Measurements from ENCODE around the gene HDX.
"Not testable (repeated sequence)": the region's sequence is repeated elsewhere in the genome, so short reads cannot be mapped to it uniquely, and the experiment has no call there.

HDX gene, protein sequence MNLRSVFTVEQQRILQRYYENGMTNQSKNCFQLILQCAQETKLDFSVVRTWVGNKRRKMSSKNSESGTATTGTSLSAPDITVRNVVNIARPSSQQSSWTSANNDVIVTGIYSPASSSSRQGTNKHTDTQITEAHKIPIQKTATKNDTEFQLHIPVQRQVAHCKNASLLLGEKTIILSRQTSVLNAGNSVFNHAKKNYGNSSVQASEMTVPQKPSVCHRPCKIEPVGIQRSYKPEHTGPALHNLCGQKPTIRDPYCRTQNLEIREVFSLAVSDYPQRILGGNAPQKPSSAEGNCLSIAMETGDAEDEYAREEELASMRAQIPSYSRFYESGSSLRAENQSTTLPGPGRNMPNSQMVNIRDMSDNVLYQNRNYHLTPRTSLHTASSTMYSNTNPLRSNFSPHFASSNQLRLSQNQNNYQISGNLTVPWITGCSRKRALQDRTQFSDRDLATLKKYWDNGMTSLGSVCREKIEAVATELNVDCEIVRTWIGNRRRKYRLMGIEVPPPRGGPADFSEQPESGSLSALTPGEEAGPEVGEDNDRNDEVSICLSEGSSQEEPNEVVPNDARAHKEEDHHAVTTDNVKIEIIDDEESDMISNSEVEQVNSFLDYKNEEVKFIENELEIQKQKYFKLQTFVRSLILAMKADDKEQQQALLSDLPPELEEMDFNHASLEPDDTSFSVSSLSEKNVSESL

DNA sequence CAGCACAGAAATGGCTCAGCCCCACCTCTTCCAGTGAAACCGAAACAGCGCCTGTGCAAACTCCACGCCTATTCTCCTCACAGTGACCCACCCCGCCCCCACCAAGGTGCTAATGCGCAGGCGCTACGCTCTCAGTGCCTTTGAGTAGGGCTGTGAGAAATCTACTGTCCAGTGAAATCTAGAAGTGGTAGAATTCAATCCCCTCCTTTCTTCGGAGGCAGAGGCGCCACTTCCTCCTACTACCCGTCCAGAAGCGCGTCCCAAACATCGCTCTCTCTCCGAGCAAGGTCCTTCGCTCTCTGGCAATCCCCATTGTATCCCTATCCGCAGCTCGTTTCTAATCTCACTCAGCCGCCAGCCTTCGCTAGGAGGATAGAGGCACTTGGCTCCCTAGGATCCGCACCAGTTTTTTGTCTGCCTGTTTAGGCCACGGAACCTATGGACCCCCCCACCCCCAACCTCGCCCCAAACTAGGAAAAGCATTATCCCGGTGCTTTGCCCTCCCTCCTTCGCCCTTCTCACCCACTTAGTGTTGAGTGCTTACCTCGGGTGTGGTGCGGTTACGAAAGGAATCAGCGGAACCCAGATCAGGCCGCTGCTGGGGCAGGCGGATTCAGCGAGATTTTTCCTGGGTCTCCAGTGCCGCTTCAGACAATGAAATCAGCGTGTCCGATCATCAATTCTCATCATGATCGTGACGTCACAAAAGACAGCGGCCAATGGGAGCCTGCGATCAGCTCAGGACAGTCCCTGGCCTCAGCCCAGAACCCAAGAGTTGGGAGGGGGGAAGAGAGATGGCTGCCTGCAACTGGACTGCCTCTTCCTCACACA is at the start of gene HDX:
HDX (minus strand) TSS at position 656 of the 831 bp plus-strand sequence. CDS start 27,056 bp downstream, outside the sequence.
- DNase-seq (ENCODE audit: low read depth): peak; percentile 5

DNA sequence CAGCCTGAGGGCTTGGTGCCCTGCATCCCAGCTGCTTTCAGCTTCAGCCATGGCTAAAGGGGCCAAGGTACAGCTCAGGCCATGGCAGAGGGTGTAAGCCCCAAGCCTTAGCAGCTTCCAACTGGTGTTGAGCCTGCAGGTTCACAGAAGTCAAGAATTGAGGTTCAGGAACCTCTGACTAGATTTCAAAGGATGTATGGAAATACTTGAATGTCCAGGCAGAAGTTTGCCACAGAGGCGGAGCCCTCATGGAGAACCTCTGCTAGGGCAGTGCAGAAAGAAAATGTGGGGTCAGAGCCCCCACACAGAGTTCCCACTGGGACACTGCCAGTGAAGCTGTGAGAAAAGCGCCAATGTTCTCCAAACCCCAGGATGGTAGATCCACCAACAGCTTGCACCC is 39.1 kb upstream of the HDX start:
- not testable (repeated sequence) for DNase-seq (ENCODE audit: low read depth)

DNA sequence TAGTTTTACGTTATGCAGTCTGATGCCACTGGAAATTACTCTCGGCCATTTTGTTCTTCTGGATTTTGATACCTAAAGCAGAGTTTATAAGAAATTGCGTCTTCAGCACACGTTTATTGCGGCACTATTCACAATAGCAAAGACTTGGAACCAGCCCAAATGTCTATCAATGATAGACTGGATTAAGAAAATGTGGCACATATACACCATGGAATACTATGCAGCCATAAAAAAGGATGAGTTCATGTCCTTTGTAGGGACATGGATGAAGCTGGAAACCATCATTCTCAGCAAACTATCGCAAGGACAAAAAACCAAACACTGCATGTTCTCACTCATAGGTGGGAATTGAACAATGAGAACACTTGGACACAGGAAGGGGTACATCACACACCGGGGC is 35.4 kb upstream of the HDX start:
- DNase-seq (ENCODE audit: low read depth): not testable (repeated sequence)

DNA sequence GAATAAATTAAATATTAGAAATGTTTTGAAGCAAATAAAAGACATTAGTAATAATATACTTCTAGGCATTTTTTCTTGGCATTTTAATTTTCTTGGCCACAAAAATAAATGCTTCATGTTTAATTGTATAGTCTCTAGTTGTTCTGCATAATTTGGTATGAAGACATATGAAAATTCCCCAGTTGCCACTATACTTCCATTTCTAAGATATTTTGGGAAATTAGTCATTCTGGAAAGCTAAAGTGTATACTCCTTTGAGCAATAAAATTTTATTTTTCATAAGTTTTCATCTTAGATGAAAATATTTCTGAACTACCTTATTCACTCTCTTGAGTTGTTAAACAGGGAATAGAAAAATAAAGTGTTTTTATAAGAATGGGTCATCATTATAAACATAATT is 13.8 kb downstream of the HDX start:
- DNase-seq (ENCODE audit: low read depth): no peak

DNA sequence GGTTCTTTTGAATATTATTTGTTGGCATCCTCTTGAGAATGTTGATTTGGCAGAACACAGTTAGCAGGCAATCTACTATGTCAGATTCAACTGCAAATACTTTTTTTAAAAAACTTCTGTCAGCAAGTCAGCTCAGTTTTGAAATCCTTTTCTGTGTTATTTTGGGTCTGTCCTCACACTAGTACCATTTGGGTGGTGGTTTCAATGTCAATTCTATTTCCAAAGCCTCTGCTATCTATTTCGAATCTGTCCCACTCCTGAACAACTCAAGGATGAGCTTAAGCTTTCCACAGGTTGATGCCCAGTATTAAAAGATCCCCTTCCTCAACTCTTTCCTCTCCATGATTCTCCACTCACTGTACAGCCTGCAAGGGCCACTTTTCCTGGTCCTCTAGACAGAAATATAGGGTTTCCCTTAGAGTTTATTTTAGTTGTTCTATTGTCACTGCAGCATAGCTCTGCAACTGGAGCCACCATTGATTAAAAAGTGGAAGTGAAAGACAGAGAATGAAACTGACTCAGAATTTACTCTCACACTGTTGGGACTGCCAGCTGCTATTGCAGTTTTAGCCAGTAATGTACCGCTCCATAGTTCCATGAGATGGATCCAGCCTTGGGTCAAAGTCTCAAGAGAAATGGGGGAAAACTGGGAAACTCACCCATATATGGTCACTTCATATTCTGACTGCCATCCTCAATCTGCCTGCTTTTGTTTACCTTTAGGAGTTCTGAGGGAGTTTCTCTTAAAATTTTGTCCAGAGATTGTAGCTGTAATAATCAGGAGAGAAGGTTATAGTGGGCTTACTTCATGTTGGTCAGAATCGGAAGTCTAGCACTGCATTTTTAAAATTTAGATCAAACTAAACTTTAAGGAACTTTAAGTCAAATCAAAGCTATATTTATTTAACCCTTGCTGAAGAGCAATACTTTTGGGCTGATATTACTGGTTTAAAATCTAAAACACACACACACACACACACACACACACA is 14.6 kb downstream of the HDX start:
- DNase-seq (ENCODE audit: low read depth): no peak

DNA sequence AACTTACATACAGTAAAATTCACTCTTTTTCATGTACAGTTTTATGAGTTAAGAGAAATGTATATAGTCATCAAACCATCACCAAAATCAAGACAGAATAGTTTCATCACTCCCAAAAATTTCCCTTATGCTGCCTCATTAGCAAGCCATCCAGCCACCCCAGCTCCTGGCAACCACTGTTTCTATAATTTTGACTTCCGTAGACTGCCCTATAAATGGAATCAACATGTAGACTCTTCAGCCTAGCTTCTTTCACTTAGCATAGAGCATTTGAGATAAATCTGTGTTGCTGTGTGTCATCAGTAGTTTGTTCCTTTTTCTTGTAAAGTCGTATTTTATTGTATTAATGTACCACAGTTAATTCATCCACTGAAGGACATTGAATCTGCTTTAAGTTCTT is 23.2 kb downstream of the HDX start:
- no peak for DNase-seq (ENCODE audit: low read depth)

DNA sequence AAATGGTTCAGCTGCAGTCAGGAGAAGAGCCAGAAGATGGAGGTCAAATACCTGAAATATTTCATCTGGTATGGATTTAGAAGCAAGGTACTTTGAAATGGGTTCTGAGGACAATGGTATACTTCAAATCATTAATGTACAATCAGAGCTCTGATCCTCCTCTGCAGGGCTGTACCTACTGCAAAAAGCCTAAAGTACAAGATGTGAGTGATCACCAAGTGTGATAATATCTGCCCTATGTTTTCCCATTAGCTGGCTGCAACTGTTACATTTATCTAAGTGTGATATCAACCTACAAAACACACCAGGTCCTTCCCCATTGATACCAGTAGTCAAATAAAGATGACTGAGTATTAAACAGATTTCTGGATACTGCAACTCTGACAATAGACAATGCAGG is 25.1 kb downstream of the HDX start:
- DNase-seq (ENCODE audit: low read depth): no peak

DNA sequence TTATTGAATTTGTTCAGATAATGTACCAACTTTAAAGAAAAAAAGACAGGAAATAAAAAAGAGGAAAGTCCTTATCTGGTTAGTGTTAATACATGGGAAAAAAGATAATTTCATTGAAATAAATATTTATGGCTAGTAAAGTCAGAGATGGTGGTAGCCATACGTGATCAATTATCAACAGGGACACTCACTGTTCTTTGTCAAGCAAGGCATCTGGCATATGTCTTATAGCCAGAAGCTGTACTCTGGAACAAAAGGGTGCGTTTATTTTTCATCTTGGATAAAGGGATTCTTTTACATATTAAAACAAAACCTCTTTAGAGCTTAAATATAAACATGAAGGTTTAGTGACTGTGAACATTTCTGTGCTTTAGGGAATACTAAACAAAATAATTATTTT is 26.7 kb downstream of the HDX start:
- no peak for DNase-seq (ENCODE audit: low read depth)

DNA sequence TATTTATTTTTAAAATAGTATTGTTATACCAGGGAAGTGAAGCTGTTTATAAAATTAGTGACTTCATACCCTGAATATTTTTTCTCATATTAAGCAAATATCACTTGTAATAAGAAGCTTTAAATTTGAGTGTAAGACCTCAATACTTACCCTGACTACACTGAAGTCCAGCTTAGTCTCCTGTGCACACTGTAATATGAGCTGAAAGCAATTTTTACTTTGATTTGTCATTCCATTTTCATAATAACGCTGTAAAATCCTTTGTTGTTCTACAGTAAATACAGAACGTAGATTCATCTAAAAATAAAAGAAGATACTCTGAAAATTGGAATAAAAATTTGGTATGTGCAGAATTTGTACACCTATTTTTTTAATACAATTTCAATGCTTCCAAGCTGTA is 27.2 kb downstream of the HDX start:
- DNase-seq (ENCODE audit: low read depth): no peak

DNA sequence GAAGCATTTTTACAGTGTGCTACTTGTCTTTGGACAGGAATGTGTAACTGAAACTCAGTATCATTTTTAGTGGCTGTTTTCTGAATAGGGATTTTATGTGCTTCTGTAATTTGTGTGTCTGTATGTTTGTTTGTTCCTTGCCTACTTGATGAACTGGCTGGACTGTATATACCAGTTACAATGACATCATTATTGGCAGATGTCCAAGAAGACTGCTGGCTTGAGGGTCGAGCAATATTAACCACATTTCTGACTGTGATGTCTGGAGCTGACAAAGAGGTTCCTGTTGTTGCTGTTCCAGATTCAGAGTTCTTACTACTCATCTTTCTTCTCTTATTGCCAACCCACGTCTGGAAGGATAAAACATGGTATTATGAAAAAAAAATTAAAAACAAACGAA is 33.0 kb downstream of the HDX start:
- no peak for DNase-seq (ENCODE audit: low read depth)

DNA sequence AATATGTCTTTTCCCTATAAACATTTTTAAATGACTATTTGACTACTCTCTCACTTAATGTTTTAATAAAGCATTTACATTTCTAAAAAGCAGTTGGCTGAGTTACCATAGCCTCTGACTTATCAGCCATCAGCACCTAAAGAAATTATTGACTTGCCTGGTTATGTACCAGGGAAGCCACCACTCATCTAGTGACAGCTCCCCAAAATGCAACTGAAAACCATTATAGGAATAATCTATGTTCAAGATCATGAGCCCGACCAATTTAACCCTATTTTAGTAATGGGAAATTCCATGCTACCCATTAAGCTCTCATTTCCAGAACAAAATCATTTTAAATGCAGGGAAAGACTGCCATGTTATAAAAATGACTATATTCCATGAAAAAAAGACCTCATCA is 34.4 kb downstream of the HDX start:
- DNase-seq (ENCODE audit: low read depth): no peak

DNA sequence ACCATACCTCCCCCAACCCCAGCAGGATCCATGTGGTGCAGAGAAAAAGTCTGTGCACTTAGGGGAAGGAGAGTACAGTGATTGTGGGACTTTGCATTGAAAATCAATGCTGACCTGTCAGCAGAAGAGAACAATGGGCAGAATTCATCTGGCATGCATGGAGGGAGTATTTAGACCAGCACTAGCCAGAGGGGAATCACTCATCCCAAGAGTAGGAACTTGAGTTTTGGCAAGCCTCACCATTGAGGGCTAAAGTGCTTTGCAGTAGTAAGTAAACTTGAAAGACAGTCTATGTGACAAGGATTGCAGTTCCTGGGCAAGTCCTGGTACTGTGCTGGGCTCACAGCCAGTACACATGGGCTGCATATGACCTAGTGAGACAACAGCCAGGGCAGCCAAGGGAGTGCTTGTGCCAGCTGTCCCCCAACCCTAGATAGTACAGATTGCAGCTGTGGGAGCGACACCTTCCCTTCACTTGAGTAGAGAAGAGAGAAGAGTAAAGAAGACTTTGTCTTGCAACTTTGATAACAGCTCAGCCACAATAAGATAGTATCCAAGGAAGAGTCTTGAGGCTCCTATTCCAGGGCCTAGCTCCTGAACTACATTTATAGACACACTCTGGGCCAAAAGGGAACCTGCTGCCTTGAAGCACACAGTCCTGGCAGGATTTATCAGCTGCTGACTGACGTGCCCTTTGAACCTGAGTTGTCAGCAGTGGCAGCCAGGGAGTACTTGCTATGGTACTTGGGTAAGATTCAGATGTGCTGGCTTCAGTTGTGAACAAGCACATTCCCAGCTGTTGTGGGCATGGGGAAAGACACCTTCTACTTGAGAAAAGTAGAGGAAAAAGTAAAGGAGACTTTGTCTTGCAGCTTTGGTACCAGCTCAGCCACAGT is 48.7 kb downstream of the HDX start:
- no peak for DNase-seq (ENCODE audit: low read depth)

DNA sequence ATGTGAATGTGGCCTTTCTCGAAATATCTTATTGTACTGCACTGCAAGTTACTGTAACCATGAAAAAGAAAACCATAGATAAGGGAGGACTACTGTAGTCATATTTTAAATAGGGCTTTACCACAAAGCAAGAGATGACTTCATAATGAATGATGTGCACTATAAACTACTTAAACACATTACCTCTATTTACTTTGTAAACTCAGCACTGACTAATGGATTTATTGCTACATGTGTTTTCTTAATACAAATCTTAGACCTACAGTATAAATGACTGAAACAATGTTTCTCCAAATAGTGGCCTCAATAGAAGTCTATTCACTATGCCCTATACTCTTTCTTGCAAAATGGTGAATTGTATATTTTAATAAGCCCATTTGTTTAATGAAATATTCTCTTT is 61.1 kb downstream of the HDX start:
- DNase-seq (ENCODE audit: low read depth): no peak

DNA sequence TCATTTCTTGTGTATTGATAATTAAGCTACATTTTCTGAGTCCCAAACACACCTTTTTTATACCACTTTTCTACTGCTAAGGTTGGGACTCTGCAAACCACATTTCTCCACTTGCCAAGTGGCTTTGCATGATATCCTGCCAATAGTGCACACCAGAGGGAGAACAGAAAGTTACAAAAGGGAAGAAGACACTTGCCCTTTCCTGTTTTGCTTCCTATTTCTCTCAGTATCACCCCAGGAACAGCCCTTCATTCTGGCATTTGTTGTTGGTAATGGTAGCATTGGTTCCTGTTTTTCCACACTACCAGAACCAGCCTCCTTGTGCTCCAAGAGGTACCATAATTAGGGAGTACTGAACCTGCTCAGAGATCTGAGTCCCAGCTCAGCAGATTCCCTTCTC is 87.1 kb downstream of the HDX start:
- DNase-seq (ENCODE audit: low read depth): no peak

DNA sequence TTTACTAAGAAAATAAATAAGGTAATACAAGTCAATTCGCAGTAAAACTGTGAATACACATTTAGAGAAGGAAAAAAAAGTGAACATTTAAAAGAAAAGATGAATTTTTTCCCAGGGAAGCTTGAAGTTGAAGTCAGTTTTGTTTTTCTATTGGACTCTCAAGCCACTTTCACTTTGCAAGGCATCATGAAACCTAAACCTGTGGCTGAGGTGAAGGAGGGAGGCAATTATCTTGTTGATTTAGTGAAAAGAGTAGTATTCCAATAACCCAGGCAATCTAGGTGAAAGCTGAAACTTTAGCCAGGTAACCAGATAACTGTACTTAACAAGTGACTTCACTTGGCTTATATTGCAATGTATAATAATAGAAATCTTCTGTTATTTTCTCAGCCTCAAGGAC is 138.6 kb downstream of the HDX start:
- DNase-seq (ENCODE audit: low read depth): no peak

DNA sequence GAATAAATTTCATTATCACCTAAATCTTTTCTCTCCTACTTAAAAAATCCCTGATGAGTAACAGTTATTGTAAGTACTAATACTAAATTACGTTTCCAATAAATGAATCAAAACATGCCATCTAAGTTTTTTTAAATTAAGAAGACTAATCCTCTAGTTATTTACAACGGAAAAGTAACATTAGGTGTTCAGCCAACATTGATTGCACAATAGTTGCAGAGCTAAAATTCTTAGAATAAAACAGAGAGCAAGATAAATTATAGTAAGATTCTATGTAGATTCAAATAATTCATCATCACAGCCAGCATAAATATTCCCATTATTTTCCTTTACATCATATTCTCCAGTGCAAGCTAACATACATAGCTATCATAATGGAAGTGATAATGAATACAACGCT is 139.2 kb downstream of the HDX start:
- DNase-seq (ENCODE audit: low read depth): no peak

DNA sequence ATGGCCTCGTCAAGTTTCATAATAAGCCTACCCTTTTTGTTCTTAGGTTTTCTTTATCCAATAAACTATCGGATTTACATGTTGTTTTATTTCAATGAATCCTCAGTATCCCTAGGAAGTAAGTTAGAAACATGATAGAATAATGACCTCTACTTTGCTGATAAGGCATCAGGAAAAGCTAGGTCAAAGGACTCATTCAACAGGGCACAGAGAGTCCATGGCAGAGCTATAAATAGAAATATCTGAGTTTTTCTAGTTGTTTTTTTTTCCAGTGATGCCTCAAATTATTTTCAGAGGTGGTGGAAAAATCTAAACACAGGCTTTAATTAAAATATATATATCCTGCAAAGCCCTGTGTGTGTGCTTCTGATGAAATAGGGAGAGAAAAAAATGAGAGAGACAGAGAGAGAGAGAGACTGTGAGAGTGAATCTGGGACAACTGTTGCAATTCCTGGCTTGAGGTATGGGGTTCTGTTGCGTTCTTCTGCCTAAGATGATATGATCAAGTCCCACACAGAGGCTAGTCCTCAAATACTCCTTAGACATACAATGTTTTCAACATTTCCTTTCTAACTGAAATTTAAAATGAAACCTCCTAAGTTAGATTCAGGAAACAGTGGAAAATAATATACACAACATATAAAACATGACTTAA is 139.9 kb downstream of the HDX start:
- no peak for DNase-seq (ENCODE audit: low read depth)

DNA sequence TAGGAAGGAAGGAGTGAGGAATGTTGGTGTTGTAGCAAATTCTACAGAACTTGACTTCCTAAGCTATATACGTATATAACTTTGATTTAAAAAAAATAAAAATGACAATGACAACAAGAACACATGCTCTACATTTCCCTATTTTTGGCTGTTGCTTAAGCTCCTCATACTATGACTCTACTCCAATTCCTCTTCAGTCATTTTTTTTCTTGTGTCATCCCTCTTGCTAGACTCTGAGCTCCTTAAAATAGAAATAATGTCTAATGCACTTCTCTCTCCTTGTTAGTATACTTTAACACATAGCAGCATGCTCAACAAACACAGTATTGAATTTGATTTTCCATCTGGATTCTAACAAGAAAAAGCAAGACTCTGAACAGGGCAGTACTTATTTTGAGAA is 144.0 kb downstream of the HDX start:
- no peak for DNase-seq (ENCODE audit: low read depth)

DNA sequence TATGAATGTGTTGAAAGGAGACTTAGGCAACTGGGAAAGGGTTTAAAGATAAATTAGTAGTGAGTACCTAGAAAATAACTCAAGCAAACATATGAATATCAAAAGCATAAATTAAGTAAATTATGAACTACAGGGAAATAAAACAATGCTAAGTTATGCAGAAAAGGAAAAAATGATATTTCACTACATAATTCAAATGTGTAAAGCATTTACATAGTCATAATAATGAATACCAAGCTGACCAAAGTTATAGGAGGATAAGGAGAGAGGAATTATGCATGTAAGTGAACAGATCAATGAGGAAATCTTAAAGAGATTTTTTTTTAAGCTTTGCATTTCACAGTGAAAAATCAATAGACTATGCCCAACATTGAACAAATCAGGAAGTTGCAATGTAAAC is 145.0 kb downstream of the HDX start:
- DNase-seq (ENCODE audit: low read depth): no peak

DNA sequence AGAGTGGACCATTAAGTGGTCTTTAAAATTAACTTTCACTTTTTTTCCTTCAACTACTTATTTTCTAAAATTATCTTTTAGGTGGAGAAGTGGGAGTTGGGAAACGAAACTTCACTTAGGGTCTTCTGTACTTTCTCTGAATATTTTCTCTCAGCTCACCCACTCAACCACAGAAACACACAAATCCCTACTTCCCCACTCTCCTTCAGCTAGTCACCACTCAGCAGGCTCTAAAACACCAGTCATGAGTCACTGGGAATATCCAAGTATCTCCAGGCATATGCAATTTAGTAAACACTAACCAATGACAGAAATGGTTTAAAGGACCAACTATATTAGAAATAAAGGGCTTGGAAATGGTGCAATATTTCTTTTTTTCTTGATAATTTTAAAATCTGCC is 161.3 kb downstream of the HDX start:
- DNase-seq (ENCODE audit: low read depth): no peak

Data from stimulated activated CD8-positive, alpha-beta memory T cell treated with anti-CD3 and anti-CD28 coated beads, Interleukin-7, amount 100 ng/mL, for 24 hours (primary cell).